Fibroblast of lung (primary cell): Measurements from ENCODE around the gene NIPAL4.

Experiments used
- EZH2 ChIP-seq: IDR thresholded peaks from 2 replicates; pipeline ENCODE4 v1.5.1; 2012; ENCODE audit warnings: low read length, control low read depth, mild to moderate bottlenecking; ENCODE audit errors: missing control alignments
- TF ChIP-seq, protein P1 (sequence below), 2 donors: IDR thresholded peaks in 1 of 2; conservative IDR thresholded peaks in 1 of 2; 1 replicate in 1 of 2; 2 replicates in 1 of 2; pipeline ENCODE4 v1.5.1; 2011 to 2012; ENCODE audit warnings: low read length in 2 of 2, control low read depth in 1 of 2, inconsistent platforms in 1 of 2, low read depth in 1 of 2, mild to moderate bottlenecking in 1 of 2

DNA sequence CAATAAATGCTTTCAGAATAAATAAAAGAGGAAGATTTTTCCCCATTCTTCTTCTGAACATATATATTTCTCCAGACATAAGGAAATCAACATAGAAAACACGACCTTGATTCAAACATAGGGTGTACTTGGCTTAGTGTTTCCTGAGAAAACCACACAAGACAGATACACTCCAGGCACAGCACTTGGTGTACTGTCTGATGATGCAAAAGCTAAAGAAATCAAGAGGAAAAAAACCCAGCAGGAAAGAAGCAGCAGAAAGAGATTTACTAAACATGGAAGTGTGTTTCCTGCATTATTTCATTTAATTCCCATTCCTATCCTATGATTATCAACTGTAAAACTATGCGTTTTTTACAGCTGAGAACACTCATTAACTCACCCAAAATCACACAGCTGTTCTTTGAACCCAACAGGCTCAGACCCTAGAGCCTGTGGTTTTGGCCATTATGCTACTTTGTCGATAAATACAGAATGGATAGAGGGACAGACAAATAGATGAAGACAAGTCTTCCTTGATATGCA lies 46.1 kb downstream of the NIPAL4 start:
- TF ChIP-seq, protein P1, sequence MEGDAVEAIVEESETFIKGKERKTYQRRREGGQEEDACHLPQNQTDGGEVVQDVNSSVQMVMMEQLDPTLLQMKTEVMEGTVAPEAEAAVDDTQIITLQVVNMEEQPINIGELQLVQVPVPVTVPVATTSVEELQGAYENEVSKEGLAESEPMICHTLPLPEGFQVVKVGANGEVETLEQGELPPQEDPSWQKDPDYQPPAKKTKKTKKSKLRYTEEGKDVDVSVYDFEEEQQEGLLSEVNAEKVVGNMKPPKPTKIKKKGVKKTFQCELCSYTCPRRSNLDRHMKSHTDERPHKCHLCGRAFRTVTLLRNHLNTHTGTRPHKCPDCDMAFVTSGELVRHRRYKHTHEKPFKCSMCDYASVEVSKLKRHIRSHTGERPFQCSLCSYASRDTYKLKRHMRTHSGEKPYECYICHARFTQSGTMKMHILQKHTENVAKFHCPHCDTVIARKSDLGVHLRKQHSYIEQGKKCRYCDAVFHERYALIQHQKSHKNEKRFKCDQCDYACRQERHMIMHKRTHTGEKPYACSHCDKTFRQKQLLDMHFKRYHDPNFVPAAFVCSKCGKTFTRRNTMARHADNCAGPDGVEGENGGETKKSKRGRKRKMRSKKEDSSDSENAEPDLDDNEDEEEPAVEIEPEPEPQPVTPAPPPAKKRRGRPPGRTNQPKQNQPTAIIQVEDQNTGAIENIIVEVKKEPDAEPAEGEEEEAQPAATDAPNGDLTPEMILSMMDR (conservative IDR thresholded peaks at IDR 0.05 in 1 of 2, IDR thresholded peaks at IDR 0.05 in 1 of 2; ENCODE audit: low read depth in 1 of 2, low read length in 2 of 2): no peak
- TF ChIP-seq EZH2: no peak
